GM19328 (cell line): Measurements from ENCODE around the gene ITGB2.
"Not testable (repeated sequence)": the region's sequence is repeated elsewhere in the genome, so short reads cannot be mapped to it uniquely, and the experiment has no call there.

Experiments used
- ATAC-seq: cut with Tn5 transposase; IDR thresholded peaks from one replicate; pipeline ENCODE4 v1.9.1; 2021; ENCODE audit warnings: mild to moderate bottlenecking, moderate library complexity; ENCODE audit not compliant: unreplicated experiment

ITGB2 gene

DNA sequence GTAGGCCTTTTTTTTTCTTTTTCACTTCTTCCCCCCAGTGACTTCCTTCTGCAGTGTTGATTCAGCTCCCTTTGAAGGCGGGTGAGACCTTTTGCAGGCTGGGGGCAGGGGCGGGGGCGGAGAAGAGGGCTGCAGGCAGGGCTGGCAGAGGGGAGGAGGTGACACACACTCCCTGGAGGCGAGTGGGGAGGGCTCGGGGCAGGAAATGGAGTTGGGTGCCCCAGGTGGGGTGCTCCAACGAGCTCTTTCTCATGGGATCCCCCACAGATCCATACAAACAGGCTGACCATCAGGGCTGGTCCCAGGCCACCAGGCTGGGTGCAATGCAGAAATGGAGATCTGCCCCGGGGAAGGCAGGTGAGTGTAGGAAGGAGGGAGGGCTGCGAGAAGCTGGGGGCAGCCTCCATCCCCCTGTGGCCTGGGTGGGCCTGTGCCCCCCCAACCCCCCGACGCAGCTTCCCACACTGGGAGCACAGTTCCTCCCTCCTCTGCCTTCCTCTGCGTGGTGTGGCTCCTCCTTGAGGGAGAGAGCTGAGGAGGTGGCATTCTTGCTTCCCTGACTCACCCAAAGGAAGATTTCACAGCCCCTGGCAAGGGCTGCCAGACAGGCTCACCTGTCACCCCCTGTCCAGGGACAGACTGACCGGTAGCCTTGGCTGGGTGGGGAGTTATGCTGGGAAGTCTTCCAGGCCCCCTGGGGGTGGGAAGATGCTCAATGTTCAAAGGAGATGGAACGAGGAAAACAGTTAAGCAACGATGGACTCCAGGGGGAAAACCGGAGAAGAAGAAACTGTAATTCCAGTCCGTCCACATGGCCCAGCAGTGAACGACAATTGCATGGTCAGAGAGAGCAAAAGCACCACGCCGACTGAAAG is 7.1 kb upstream of the ITGB2 start:
- ATAC-seq, result no peak

DNA sequence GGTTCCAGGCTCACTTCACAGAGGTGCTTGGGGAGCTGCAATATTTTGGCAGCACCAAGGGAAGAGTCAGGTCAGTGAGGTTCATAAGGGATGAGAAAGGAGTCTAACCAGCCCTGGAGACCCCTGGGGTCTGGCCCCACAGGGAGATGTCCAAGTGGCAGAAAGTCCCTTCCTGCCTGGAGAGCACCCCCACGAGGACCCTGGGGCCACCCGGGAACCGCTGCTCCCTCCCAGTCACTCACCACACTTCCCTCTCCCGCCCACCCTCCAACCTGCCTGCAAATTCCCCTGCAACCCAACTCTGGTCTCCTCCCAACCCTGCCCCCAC is 6.5 kb upstream of the ITGB2 start:
- no peak for ATAC-seq

DNA sequence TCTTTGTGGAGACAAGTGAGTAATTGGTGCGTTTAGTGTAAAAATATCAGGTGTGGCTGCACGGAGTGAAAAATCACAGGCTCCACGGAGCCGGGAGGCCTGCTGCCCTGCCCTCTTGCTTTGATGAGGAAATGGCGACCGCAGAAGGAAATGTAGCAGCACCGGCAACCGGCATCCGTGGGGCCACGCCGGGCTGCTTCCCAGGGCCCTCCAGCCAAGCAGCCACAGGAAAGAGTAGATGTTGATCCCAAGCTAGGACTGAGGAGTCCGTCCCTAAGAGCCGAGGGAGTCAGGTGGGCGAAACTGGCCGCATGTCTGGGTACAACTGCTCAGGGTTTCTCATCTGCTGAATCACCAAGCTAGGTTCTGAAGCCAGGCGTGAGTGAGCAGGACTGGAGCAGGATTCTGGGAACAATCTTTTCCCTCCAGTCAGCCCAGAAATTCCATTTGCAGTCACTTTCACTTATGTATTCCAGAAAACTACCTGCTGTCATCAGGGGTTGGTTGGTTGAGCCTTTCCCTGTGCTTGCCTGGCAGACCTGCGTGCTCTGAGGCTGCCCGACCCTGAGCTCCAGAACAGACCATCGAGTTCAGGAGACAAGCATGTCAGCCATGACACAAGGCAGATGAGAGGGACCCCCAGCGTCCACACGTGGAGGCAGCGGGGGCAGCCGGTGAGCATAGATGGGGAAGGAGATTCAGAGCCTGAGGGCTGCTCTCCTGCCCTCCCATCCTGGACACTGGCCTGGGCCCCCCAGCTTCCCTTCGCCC is 5.8 kb upstream of the ITGB2 start:
- ATAC-seq, result no peak

DNA sequence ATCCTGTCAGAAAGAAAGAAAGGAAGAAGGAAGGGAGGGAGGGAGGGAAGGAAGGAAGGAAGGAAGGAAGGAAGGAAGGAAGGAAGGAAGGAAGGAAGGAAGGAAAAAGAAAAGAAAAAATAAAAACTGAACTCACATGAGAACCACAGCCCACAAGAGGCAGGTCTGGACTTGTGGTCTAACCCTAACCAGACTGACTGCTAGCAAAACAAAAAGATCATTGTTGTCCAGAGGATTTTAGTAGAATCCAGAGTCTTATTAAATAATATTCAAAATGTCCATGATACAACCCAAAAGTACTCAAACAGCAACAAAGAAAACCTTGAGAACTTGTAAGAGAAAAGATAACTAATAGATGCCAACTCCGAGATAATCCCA is 4.7 kb upstream of the ITGB2 start:
- ATAC-seq, result no peak

DNA sequence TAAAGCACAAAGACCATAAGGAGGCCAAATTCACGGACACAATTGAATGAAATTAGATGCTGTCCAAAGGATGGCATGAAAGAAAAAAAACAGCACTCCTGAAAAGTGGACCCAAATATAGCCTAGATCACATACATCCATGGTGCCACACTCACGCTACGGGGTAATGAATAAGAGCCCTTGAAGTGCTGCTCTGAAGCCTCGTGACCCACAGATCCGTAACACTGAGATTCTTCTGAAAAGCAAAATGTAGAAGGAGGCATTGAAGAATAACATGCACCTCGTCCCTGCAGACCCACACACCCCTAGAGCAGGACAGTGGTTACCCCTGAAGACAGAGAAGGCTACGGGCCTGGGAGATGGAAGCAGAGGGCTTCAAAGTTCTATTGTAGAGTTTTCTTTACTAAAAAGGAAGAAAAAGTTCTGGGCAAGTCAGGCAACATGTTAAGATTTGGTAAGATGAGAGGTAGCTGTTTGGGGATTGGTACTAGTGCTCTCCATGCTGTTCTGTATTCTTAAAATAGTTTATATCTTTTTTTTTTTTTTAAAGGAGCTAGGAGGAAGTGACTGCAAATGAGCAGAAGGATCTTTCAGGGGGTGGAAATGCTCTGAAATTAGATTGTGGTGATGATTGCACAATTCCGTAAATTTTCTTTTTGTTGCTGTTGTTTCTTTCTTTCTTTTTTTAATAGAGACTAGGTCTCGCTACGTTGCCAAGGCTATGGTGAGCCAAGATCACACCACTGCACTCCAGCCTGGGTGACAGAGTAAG is 4.1 kb upstream of the ITGB2 start:
- no peak for ATAC-seq

DNA sequence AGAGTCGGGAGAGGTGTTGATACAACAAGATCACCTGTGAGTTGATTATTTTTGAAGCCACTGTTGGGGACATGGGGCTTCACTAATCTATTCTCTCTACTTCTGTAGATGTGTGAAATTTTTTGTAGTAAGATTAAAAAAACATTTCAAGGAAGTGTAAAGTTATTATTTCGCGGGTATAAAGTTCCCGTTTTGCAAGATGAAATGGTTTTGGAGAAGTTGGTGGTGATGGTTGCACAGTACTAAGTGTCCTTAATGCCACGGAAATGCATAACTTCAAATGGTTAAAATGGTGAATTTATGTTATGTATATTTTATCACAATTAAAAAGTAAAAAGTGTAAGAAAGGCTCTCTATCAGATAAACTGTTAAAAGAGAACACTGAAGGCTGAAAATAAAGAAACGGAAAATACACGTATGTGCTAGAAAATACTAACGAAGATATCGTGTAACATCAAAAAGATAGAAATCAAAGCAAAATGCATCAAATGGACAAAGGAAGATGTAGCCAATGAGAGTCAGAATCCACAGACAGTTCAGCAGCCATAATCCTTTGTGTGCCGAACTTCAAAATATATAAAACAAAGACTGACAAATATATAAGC is 2.9 kb upstream of the ITGB2 start:
- no peak for ATAC-seq

DNA sequence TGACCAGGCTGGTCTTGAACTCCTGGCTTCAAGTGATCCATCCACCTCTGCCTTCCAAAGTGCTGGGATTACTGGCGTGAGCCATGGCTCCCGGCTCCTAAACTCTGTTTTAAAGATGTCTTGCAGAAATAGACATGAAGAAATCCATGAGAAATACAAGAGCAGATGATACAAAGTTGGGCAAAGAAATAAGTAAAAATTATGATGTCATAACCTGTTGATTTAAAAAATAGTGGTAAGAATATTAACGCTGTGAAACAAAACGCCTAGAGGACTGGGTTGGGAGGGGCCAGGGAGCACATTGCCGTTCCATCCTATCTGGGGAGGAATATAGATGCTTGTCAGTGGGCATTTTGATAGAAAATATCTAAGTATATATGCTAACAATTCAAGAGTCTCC is 1.2 kb upstream of the ITGB2 start:
- ATAC-seq, result no peak

DNA sequence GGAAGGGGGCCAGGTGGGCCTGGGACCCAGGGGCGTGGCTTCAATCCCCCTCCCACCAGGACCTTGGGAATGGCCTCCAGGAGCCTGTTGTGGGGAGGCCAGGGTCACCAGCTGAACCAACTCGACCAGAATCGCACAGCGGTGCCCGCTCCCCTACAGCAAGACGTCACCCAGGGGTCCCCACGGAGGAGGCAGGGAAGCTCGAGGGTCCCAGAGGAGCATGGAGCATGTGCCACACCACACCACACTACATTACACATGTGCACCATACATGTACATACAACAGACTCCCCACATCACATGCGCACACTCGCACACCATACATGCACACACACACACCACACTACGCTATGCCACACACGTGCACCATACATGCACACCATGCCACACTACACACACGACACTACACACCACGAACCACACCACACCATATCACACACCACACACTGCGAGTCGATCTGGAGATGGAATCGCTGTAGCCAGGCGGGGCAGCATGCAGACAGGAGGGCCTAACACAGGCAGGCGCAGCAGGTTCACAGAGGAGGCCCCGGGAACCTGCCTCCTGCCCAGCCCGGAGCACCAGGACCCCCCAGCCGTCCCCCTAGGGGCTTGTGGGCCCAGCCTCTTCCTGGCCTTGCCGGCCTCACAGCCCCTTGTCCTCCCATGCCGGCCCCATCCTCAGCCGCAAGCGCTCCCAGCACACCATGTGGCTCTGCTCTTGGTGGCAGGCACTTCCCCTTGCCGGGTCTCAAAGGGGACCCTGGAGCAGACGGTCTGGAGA is 596 bp downstream of the ITGB2 start:
- no peak for ATAC-seq

DNA sequence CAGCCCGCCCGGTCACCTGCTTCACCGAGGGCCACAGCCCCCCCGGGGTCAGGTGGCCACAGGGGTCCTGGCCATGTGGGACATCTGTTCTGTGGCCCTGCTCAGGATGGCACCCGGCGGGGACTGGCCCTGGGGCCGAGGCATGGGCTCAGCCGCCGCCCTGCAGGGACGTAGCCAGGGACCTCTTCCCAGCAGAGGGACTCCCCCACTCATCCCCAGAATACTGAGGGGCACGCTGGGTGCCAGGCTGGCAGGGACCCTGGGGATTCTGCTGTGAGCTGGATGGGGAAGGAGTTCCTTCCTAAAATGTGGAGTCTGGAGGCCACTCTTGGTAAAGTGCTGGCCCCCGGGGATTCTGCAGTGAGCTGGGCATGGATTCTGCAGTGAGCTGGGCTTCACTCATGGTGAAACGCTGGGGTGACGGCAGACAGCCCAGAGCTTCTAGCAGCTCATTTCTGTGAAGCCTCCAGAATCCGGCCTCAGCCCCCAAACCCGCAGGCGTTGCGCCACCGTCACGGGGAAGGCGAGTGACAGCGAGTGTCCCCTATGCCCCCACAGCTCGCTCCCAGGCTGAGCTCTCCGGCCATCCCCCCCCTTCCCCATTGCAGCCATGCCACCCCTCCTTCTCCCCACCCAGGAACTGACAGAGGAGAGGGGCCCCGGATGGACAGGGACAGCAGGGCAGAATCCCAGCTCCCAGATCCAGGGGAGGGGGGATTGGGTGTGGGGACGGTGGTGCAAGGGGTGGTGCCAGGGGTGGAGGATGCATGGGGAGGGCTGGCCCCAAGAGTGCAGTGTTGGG is 1.4 kb downstream of the ITGB2 start:
- ATAC-seq, result no peak

DNA sequence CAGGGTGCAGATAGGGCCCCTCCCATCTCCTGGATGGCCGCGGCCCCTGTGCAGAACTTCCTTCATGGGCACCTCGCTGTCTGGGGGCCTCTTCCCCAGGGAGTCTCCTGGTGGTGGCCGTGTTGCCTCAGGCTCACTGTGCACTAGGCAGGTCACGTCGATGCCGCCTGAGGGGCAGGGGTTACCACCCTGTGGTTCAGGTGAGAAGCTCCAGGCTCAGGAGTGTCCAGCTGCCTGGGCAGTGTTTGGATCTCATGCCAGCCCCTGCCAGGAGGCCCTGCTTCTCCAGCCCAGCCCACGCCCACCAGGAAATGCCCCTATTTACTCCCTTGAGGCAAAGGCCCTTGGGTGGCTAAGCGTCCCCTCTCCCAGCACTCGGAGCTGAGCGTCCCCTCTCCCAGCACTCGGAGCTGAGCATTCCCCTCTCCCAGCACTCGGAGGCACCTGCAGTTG is 2.1 kb downstream of the ITGB2 start:
- no peak for ATAC-seq

DNA sequence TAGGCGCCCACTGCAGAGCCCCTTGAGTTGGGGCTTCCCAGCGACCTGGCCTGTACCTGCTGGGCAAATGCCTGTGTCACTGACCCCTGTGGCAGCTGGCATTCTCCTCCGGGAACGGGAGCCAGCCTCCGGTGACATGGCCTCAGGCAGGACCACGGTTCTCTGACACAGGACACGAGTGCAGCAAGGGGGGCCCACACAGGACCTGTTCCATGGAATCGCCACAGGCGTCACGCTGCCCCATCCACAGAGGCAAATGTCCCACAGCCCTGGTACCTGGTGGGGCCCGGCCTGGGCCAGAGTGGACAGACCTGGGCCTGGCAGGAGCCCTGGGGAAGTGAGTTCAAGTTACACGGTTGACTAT is 2.6 kb downstream of the ITGB2 start:
- ATAC-seq, result no peak

DNA sequence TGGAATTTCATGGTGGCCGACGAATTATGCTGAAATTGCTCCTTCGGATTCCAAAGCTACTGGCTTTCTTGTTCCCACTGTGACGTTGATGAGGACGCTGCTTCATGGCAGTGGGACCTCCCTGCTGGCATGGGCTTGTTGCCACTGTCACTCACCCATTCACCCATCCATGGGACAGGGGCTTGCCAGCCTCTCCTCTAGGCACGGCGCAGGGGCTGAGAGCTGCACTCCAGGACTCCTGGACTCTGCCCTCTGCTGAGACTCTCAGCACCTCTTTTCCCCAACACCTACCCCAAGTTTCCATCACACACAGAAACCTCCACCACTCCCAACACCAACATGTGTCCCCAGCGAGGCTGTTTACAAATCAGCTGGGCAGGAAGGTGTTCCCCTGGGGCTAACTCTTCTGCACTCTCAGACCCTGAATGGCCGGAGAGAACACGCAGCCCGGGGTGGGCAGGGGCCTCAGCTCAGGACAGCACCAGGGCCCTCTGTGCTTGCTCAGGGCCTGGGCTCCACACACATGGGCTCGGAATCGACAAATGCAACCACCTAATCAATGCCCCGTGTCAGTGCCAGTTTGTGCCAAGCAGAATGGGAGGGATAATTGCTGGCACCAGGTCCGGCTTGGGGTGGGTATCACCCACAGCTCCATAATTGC is 3.1 kb downstream of the ITGB2 start:
- no peak for ATAC-seq

DNA sequence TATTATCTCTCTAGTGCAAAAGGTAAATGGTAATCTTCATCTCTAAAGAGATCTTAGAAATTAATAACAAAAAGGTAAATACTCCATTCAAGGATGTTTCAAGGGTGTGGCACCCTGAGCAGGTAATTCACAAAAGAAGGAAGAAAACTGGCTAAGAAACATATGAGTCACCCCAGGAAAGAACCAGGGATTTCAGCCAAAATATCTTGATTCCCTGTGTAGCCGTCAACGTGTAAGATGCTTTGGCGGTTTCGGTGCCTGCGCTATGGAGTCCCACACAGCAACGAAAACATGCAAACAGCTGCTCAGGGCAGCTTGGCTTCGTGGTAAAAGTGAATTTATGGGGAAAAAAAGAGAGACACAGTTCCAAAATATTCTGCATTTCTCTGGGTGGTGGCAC is 3.7 kb downstream of the ITGB2 start:
- ATAC-seq, result no peak

DNA sequence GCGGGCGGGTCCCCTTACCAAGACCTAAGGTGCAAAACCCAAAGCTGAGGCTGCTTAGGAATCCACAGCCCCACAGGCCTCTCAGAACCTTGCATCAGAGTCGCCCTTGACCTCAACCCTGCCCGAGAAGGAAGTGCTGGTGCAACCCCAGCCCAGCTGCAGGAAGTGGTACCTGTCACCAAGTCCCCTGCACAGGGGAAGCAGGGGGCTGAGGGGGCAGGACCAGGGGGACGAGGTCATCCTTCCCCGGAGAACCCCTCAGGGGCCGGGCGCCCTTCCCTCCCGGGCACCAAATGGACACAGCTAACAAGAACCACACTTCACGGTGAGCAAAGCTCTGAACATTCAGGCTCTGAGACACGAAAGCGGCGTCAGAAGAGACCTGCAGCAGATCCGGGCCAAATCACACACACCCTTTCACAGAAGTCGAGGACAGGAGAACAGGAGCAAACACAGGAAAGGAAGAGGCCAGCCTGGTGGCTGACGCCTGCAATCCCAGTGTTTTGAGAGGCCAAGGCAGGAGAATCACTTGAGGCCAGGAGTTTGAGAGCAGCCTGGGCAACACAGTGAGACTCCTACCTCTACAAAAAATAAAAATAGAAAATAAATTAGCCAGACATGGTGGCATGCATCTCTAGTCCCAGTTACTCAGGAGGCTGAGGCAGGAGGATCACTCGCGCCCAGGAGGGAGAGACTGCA is 6.4 kb downstream of the ITGB2 start:
- no peak for ATAC-seq

DNA sequence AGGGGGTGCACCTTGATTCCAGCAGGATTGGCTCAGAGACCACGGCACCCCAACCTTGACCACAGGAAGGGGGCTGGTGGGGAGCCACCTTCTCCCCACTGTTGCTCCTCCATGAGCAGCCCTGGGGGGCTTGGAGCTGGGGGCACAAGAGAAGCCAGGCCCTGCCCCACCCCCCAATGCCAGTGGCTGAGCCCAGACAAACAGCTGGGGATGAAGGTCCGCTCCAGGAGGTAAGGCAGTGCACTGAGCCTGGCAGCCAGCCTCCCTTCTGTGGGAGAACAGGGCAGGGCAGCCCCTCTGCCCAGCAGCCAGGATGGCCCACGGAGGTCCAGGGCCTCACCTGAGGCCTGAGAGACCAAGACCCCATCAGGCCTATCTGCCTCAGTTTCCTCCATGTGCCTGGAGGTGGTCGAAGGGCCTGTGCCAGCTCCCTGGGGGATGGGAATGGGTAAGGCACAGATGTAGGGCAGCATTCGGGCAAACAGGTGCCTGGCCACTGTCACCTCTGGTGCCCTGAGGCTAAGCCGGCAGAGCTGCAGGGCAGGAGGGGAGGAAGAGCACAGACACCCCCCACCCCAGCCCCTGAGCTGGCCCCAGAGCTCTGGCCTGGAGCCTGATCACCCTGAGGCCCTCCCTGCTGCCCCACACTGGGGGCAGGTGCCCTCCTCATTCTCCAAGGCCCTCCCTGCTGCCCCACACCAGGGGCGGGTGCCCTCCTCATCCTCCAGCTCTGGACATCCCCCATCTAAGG is 7.1 kb downstream of the ITGB2 start:
- no peak for ATAC-seq

DNA sequence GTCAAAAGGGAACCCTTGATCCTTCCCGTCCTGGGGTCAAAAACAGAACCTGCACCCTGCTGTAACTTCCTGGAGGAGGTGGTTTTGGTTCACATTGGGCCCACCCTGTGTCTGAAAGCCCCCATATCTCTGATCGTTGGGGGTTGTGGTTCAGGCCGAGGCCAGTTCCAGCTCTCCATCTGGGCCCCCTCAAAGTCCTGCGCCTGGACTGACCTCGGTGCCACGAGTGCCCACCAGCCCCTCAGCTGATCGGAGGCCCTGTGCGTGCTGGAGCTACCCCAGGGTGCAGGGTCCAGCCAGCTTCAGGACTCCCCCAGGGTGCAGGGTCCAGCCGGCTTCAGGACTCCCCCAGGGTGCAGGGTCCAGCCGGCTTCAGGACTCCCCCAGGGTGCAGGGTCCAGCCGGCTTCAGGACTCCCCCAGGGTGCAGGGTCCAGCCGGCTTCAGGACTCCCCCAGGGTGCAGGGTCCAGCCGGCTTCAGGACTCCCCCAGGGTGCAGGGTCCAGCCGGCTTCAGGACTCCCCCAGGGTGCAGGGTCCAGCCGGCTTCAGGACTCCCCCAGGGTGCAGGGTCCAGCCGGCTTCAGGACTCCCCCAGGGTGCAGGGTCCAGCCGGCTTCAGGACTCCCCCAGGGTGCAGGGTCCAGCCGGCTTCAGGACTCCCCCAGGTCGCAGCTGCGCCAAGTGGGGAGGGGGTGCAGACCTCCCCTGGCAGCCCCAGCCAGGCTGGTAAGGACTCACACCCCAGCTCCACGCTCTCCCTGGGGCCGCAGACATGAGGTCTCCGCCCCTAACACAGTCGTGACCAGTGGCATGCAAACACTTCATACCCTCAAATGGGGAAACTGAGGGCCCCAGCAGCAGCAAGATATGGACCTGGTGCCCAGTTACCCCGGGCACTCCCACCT is 7.9 kb downstream of the ITGB2 start:
- ATAC-seq, result not testable (repeated sequence)

DNA sequence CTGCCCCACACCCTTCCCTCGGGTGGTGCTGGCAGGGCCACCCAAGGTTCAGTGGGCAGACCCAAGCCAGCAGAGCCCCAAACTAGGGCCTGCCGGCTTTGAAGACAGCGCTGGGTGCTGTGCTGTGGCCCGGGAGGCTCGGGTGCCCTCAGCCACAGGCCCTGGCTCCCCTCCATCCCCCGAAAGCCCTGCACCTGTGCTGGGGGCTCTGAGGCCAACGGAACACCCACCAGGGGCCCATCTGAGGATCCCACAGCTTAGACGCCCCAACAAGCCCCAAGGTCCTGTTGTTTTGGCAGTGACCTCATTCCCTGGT is 8.6 kb downstream of the ITGB2 start:
- no peak for ATAC-seq
